Gastrocnemius medialis (tissue), 4 donors: ENCODE results near the gene ACAN.

Experiments
- POLR2A ChIP-seq, 2 donors: fragments of 450-650 bp; IDR thresholded peaks; one replicate each; pipeline ENCODE4 v1.6.1; 2017; ENCODE audit warnings: antibody characterized with exemption in 2 of 2, mild to moderate bottlenecking in 2 of 2, moderate library complexity in 2 of 2
- TF ChIP-seq, protein P1 (sequence below), 5 experiments: fragments of 450-650 bp in 3 of 5; fragments of 200-600 bp in 2 of 5; sonication (generic) in 2 of 5; IDR thresholded peaks in 4 of 5; conservative IDR thresholded peaks in 1 of 5; 1 replicate in 4 of 5; 2 replicates in 1 of 5; pipeline ENCODE4 v1.5.1; 2016 to 2019; ENCODE audit warnings: antibody characterized with exemption in 5 of 5, mild to moderate bottlenecking in 3 of 5, moderate library complexity in 3 of 5

DNA sequence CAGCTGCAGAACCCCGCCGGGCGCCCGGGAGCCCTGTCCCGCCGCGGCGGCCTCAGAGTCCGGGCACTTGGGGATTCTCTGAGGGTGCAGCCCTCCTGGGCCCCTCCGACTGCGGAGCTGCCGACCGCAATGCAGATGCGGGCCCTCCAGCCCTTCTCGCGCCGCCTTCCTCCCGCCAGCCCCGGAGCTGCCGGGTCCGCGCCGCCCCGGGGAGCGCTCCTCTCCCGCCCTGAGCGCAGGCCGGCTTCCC lies 320 bp upstream of the ACAN start:
- TF ChIP-seq, protein P1, sequence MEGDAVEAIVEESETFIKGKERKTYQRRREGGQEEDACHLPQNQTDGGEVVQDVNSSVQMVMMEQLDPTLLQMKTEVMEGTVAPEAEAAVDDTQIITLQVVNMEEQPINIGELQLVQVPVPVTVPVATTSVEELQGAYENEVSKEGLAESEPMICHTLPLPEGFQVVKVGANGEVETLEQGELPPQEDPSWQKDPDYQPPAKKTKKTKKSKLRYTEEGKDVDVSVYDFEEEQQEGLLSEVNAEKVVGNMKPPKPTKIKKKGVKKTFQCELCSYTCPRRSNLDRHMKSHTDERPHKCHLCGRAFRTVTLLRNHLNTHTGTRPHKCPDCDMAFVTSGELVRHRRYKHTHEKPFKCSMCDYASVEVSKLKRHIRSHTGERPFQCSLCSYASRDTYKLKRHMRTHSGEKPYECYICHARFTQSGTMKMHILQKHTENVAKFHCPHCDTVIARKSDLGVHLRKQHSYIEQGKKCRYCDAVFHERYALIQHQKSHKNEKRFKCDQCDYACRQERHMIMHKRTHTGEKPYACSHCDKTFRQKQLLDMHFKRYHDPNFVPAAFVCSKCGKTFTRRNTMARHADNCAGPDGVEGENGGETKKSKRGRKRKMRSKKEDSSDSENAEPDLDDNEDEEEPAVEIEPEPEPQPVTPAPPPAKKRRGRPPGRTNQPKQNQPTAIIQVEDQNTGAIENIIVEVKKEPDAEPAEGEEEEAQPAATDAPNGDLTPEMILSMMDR (IDR thresholded peaks at IDR 0.05 in 4 of 5, conservative IDR thresholded peaks at IDR 0.05 in 1 of 5) = no peak
- no peak for TF ChIP-seq POLR2A (IDR thresholded peaks at IDR 0.05)
